Sigmoid colon (tissue), 7 donors: ENCODE results near the gene SULT4A1. TPM values are rescaled to one million over a fixed set of nuclear protein-coding genes. Genes with fewer than 3 reads are reported as not detected.

Experiments
- DNase-seq: peaks from one replicate; pipeline ENCODE4 v3.0.0-alpha.2; 2019
- H3K27ac ChIP-seq, 4 donors: fragments of 200-600 bp; sonication (generic); one replicate each; pipeline ENCODE4 v1.5.1; 2016 to 2019; ENCODE audit warnings: mild to moderate bottlenecking in 1 of 4
- H3K27me3 ChIP-seq, 3 donors: fragments of 200-600 bp; sonication (generic); one replicate each; pipeline ENCODE4 v1.5.1; 2019; ENCODE audit warnings: mild to moderate bottlenecking in 1 of 3
- H3K36me3 ChIP-seq, 4 donors: fragments of 200-600 bp; sonication (generic); one replicate each; pipeline ENCODE4 v1.5.1; 2016 to 2019
- H3K4me1 ChIP-seq, 4 donors: fragments of 200-600 bp; sonication (generic); one replicate each; pipeline ENCODE4 v1.5.1; 2017 to 2019
- H3K4me3 ChIP-seq, 4 donors: fragments of 200-600 bp; sonication (generic); one replicate each; pipeline ENCODE4 v1.5.1; 2017 to 2019; ENCODE audit warnings: mild to moderate bottlenecking in 2 of 4, moderate library complexity in 1 of 4
- H3K9me3 ChIP-seq, 4 donors: fragments of 200-600 bp in 3 of 4; sonication (generic) in 3 of 4; one replicate each; pipeline versions ENCODE4 v1.5.1 to v1.6.1; 2013 to 2019
- CTCF ChIP-seq, 4 experiments: fragments of 450-650 bp in 3 of 4; fragments of 200-600 bp in 1 of 4; IDR thresholded peaks; one replicate each; pipeline ENCODE4 v1.5.1; 2016 to 2019; ENCODE audit warnings: antibody characterized with exemption in 4 of 4, mild to moderate bottlenecking in 3 of 4, moderate library complexity in 2 of 4
- EP300 ChIP-seq, 4 donors: sonication (generic); formaldehyde crosslinking; IDR thresholded peaks; one replicate each; pipeline ENCODE4 v1.6.1; 2017; ENCODE audit warnings: antibody characterized with exemption in 4 of 4
- POLR2A ChIP-seq, 2 donors: fragments of 450-650 bp; IDR thresholded peaks; one replicate each; pipeline ENCODE4 v1.6.1; 2016; ENCODE audit warnings: antibody characterized with exemption in 2 of 2, mild to moderate bottlenecking in 2 of 2, moderate library complexity in 2 of 2
- POLR2AphosphoS5 ChIP-seq, 4 donors: sonication (generic); formaldehyde crosslinking; IDR thresholded peaks; one replicate each; pipeline ENCODE4 v1.6.1; 2017; ENCODE audit warnings: antibody characterized with exemption in 4 of 4
- WGBS, 2 donors: extraction: QIAGEN DNeasy Blood & Tissue Kit; methylation state at CpG; one replicate each; pipeline ENCODE4 v1.1.7; 2013; 5-methylcytosine and 5-hydroxymethylcytosine counted together
- intact Hi-C: fragments of 100-400 bp; cut with DNase I; formaldehyde crosslinking; loops from one replicate; pipeline ENCODE4 v1.15.1; 2023
- polyA plus RNA-seq, 3 donors: library from polyadenylated mRNA; stranded (reverse); fragments of 200-250 nt; gene quantifications; one replicate each; pipeline ENCODE4 v1.2.3, GENCODE V29; 2013
- total RNA-seq, 4 donors: library from RNA; depleted of rRNA; stranded (reverse); fragments of >200 nt; gene quantifications; one replicate each; pipeline ENCODE4 v1.1.0, GENCODE V29; 2016
- donor health status: healthy with polysubstance abuse.
- donor health status: Bipolar disorder and iron deficiency.
- donor health status: healthy.

The SULT4A1 gene
- total and polyA plus RNA-seq, 7 donors: 1.3 to 3.9 (median 2.2) TPM; not detected in 2

- intact Hi-C loops: no loop called here
These were observed 44.9 kb downstream of the SULT4A1 start for GRCh38 chr22:43817402-43817801.

GRCh38 chr22:43814264-43814663 is 48.0 kb downstream of the SULT4A1 start:
- TF ChIP-seq POLR2AphosphoS5 (IDR thresholded peaks at IDR 0.05) (no peak), POLR2A (IDR thresholded peaks at IDR 0.05) (no peak), EP300 (IDR thresholded peaks at IDR 0.05) (no peak), CTCF (IDR thresholded peaks at IDR 0.05) (no peak)

More at GRCh38 chr22:43817402-43817801, 44.9 kb downstream of the SULT4A1 start:
- Histone ChIP-seq H3K9me3 (no peaks in the 10 kb centered on the region), H3K4me1 (peaks cover 0 to 11% (median 9%) of the 10 kb centered on the region in 4 donors), H3K4me3 (no peak overlapping the region), H3K27ac (no peak overlapping the region), H3K36me3 (no peaks in the 10 kb centered on the region), H3K27me3 (peaks cover 0 to 25% (median 17%) of the 10 kb centered on the region in 3 donors)
- TF ChIP-seq EP300 (IDR thresholded peaks at IDR 0.05) (no peak), POLR2AphosphoS5 (IDR thresholded peaks at IDR 0.05) (no peak), POLR2A (IDR thresholded peaks at IDR 0.05) (no peak), CTCF (IDR thresholded peaks at IDR 0.05) (no peak)
- 94% methylated on average over 9 of the region's 9 CpGs for WGBS, 2 donors
- DNase-seq: no peak

GRCh38 chr22:43812890-43813289 is 49.4 kb downstream of the SULT4A1 start:
- Histone ChIP-seq H3K4me1 (peaks cover 0 to 18% (median 15%) of the 10 kb centered on the region in 4 donors), H3K36me3 (no peaks in the 10 kb centered on the region), H3K9me3 (no peaks in the 10 kb centered on the region), H3K4me3 (peak overlapping the region; percentile 72 to 98 (median 88)), H3K27ac (peak overlapping the region; percentile 74 to 87 (median 82)), H3K27me3 (no peaks in the 10 kb centered on the region)
- DNase-seq: no peak
- 20 to 21% methylated on average over 6 of the region's 6 CpGs for WGBS, 2 donors
- TF ChIP-seq POLR2A (IDR thresholded peaks at IDR 0.05): no peak
- no peak for TF ChIP-seq EP300 (IDR thresholded peaks at IDR 0.05)
- TF ChIP-seq POLR2AphosphoS5 (IDR thresholded peaks at IDR 0.05): no peak
- TF ChIP-seq CTCF (IDR thresholded peaks at IDR 0.05): no peak
- intact Hi-C loops: loop anchor here (5.0 kb wide), 1 partner anchor 139 kb away; no protein-coding TSS in a partner anchor

More at GRCh38 chr22:43814264-43814663, 48.0 kb downstream of the SULT4A1 start:
- Histone ChIP-seq H3K36me3 (no peaks in the 10 kb centered on the region), H3K27ac (no peak overlapping the region), H3K4me1 (peaks cover 0 to 18% (median 15%) of the 10 kb centered on the region in 4 donors), H3K27me3 (no peaks in the 10 kb centered on the region), H3K9me3 (no peaks in the 10 kb centered on the region), H3K4me3 (no peak overlapping the region)
- 97% methylated on average over 5 of the region's 5 CpGs for WGBS, 2 donors
- intact Hi-C loops: loop anchor here (5.0 kb wide), 1 partner anchor 138 kb away; no protein-coding TSS in a partner anchor
- DNase-seq: no peak

- no peaks in the 10 kb centered on the region for H3K36me3 ChIP-seq
- TF ChIP-seq POLR2A (IDR thresholded peaks at IDR 0.05) (peak; percentile 44 to 65), CTCF (IDR thresholded peaks at IDR 0.05) (no peak), EP300 (IDR thresholded peaks at IDR 0.05) (no peak), POLR2AphosphoS5 (IDR thresholded peaks at IDR 0.05) (peak; percentile 55 to 88 (median 71))
- H3K27ac ChIP-seq: peak within 1 kb of the TSS; percentile 74 to 87 (median 82)
- no peaks in the 10 kb centered on the region for H3K27me3 ChIP-seq
- H3K9me3 ChIP-seq: no peaks in the 10 kb centered on the region
- intact Hi-C loops: loop anchor here (5.0 kb wide), 1 partner anchor 140 kb away; no protein-coding TSS in a partner anchor
- peak within 1 kb of the TSS; percentile 72 to 98 (median 88) for H3K4me3 ChIP-seq
- peak; percentile 96 for DNase-seq
- WGBS, 2 donors: 1 to 2% methylated on average over 55 of the region's 55 CpGs
- H3K4me1 ChIP-seq: peaks cover 0 to 18% (median 15%) of the 10 kb centered on the region in 4 donors
These were observed 50.0 kb downstream of the SULT4A1 start, which contains the start of gene EFCAB6 for GRCh38 chr22:43812149-43812842. TSS of gene EFCAB6 (minus strand) at chr22:43812305. CDS start at chr22:43782318, 29,987 bp downstream.
